ENCODE measurements around the gene DPY19L3.
"Not testable (repeated sequence)": the region's sequence is repeated elsewhere in the genome, so short reads cannot be mapped to it uniquely, and the experiment has no call there.

DPY19L3 gene, protein sequence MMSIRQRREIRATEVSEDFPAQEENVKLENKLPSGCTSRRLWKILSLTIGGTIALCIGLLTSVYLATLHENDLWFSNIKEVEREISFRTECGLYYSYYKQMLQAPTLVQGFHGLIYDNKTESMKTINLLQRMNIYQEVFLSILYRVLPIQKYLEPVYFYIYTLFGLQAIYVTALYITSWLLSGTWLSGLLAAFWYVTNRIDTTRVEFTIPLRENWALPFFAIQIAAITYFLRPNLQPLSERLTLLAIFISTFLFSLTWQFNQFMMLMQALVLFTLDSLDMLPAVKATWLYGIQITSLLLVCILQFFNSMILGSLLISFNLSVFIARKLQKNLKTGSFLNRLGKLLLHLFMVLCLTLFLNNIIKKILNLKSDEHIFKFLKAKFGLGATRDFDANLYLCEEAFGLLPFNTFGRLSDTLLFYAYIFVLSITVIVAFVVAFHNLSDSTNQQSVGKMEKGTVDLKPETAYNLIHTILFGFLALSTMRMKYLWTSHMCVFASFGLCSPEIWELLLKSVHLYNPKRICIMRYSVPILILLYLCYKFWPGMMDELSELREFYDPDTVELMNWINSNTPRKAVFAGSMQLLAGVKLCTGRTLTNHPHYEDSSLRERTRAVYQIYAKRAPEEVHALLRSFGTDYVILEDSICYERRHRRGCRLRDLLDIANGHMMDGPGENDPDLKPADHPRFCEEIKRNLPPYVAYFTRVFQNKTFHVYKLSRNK

GRCh38 chr19:32405431-32406160 is at the start of gene DPY19L3:
Gene DPY19L3 (plus strand): TSS chr19:32405770. CDS start chr19:32408254, 2,484 bp downstream.
- peak; percentile 77 to 94 for DNase-seq

DNA sequence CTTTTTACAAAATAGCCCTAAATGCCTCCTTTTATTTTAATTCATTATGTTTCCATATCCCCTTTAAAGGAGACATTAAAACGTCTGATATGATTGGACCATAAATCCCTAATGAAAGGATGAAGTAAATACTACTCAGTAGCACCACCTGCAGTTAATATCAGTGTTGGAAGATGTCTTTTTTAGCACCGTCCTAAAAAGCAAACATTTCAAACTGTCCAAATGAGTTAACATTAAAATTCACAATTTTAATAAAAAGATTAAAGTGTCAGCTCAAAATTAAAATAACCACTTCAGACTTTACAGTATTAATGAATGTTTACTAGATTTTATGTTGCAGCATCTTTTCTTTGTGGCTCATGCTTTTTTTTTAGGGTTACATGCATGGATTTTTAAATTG is 47.9 kb upstream of the DPY19L3 start:
- DNase-seq, result no peak

DNA sequence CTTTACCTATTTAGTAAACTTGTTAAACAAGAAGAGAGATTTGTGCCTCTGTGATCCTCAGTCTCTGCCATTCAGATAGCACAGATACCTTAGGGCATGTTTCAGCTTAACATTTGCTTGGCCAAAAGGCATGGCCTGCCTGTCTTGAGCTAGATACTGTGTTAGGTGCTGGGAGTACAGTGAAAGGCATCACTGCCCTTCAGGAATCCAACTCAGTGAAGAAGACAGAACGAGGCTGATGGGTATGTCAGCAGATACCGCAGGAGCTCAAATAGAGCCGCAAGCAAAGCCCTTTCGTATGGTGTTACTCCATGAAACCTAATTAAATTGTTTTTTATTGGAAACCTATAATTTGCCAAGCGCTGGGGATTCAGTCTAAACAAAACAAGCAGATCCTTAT is 47.2 kb upstream of the DPY19L3 start:
- no peak for DNase-seq

DNA sequence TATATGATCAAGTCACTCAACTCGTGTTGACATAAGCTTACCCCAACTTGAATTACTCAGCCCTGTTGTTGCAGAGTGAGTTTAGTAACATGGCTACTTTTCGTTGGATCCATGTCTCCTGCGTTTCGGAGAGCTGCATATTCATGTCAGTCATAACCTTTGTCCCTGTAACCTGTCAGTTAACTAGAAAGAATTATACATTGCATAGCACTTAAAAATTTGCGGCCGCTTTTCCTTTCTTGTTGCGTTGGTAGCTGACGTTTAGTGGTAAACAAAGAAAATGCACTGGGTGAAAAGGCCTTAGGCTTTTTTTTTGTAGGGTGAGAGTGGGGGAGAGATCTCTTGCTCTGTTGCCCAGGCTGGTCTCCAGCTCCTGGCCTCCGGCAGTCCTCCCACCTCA is 46.0 kb upstream of the DPY19L3 start:
- no peak for DNase-seq

- no peak for DNase-seq
These were observed 43.8 kb upstream of the DPY19L3 start for GRCh38 chr19:32361574-32362317.

- DNase-seq, result no peak
These were observed 43.3 kb upstream of the DPY19L3 start for GRCh38 chr19:32362318-32362691.

DNA sequence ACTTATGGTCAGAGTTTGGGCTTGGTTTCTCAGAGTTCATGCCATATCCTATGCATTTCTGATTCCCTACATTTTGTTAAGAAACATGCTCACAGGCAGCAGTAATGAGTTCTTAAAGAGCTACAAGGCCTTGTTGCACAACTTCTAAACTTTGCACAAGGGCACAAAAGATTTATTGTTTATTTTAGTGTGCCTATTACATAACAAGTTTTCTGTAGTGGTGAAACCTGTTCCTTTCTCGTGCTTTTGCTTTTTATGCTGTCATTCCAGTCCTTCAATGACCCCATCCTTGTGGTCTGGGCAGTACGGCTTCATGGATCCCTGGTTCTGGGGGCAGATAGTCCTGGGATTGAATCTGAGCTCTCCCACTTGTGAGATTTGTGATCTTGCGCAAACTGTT is 42.4 kb upstream of the DPY19L3 start:
- DNase-seq, result no peak

DNA sequence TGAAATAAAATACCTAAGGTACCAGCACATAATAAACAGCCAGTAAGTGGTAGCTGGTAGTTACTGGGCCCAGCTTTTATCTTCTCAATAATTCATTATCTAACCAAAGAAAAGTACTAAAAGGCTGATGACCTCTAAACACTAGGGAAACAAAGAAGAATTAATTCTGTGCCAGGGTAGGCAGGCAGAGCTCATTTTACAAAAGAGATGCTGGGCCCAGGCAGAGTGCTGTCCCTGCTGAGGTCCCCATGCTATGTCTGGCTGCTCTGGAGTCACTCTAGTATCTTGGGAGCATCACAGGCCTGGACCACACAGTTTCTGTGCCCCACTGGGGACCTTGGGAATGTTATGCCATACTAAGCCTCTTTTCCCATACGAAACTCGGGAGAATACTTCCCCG is 41.9 kb upstream of the DPY19L3 start:
- DNase-seq, result no peak

DNA sequence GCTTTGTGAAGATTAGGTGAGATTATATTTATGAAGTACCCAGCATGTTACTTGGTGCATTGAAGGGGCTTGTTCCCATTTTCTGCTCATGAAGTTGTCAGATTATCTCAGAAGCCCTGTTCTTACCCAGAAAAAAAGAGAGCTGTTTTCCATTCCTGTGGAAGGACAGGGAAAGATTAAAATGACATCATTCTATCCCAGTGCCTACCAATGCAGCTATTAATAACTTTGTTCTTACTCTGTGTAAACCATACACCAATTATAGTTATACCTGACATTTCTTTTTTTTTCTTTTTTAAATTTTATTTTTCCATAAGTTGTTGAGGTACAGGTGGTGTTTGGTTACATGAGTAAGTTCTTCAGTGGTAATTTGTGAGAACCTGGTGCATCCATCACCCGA is 41.5 kb upstream of the DPY19L3 start:
- no peak for DNase-seq

- DNase-seq, result no peak
These were observed 38.5 kb upstream of the DPY19L3 start for GRCh38 chr19:32367063-32367462.

DNA sequence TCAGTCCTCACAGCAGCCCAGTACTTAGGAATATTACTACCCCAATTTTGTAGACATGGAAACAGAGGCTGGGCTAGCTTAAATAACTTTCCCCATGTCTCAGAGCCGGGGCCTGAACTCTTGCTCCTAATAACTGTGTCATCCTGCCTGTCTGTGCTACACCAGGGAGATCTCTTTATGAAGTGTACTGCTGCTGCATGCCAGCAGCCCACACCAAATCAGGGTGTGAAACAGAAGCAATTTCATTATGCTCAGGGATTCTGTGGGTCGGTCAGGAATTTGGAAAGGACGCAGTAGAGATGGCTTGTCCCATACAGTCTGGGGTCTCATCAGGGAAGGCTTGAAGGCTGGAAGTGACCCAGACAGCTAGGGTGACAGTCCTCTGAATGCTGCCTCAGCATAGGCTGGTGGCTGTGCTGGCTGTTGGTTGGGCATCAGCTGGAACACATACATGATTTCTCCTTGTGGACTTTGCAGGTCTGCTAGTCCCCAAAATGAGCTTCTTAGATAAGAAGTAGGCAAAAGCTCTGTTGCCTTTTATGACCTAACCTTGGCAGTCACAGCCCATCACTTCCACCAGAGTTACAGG is 37.5 kb upstream of the DPY19L3 start:
- DNase-seq, result no peak

GRCh38 chr19:32368787-32369186 is 36.8 kb upstream of the DPY19L3 start:
- DNase-seq, result no peak

- DNase-seq, result no peak
These were observed 32.6 kb upstream of the DPY19L3 start for GRCh38 chr19:32372726-32373517.

DNA sequence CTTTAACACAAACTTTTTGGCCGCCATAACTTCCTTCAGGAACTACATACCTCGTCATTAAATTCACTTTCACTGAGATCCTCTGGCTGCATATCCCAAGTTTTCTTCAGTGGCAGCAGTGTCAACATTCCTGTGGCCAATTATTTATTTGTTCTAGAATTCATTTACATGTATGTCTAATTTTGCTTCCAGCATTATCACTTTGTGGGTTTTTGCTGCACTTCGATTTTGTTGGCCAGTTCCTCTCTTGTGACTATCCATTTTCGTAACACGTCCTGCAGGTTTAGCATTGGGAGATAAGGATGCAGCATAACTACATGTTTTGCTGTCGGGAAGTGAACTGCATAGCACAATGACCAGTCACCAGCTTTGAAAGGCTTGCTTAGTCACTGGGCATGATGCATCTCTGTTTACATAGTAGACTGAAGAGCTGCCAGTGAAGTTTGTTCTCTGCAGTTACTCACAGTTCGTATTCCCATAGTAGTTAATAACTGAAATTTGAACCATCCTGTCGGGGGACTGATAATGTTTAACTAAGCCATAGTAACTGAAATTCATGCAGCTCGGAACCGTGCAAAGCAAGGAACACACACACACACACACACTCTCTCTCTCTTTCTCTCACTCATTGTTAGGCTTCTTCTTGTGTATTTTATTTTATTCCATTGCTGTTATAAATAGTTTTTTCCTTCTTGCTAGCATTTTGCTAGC is 31.8 kb upstream of the DPY19L3 start:
- DNase-seq, result no peak

GRCh38 chr19:32374362-32374761 is 31.2 kb upstream of the DPY19L3 start:
- not testable (repeated sequence) for DNase-seq

- DNase-seq, result not testable (repeated sequence)
These were observed 28.5 kb upstream of the DPY19L3 start for GRCh38 chr19:32377088-32377487.

DNA sequence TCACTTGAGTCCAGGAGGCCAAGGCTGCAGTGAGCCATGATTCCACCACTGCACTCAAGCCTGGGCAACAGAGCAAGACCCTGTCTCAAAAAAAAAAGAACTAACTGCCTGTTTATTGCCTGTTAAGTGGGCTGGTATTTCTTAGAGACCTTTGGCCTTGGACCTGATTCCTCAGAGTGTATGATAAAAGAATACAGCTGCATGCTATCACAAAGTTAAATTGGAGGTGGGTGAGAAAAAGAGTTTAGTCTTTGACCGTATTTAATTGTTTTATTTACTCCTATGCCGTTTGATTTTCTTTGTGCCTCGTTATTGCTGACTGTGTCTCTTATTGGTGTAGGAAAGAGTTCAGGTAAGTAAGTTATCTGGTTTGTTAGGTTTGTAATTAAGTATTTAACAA is 25.3 kb upstream of the DPY19L3 start:
- DNase-seq, result no peak

DNA sequence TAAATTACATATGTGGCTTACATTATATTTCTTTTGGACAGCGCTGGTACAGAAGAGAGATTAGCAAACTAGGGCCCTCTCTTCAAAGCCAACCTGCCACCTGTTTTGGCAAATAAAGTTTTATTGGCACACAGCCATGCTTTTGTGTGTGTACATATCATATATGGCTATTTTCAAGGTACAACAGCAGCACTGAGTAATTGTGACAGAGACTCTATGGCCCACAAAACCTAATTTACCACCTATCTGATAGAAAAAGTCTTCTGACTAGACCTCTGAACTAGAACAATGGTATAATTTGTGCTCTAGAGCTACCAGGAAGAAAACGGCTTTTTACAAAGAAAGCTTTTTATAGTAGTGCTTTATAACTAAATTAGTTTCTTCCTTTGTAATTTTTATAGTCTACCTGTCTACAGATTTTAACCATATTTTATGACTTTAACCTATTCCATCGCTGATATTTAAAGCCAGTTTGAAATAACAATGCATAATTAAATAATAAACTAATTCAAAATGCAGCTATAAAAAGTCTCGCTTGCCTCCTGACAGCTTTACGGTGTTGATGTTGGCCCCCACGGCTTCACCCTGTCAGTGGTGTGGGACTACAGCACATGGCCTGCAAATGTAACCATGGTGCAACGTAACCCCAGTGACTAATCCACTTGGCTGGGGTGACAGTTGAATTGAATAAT is 17.7 kb upstream of the DPY19L3 start:
- no peak for DNase-seq

GRCh38 chr19:32388393-32388855 is 17.1 kb upstream of the DPY19L3 start:
- no peak for DNase-seq

- no peak for DNase-seq
These were observed 12.7 kb upstream of the DPY19L3 start for GRCh38 chr19:32392901-32393300.

Data from NCI-H524 (cell line).